Measurements from ENCODE around the gene PPARG.

- TF ChIP-seq, protein P1, sequence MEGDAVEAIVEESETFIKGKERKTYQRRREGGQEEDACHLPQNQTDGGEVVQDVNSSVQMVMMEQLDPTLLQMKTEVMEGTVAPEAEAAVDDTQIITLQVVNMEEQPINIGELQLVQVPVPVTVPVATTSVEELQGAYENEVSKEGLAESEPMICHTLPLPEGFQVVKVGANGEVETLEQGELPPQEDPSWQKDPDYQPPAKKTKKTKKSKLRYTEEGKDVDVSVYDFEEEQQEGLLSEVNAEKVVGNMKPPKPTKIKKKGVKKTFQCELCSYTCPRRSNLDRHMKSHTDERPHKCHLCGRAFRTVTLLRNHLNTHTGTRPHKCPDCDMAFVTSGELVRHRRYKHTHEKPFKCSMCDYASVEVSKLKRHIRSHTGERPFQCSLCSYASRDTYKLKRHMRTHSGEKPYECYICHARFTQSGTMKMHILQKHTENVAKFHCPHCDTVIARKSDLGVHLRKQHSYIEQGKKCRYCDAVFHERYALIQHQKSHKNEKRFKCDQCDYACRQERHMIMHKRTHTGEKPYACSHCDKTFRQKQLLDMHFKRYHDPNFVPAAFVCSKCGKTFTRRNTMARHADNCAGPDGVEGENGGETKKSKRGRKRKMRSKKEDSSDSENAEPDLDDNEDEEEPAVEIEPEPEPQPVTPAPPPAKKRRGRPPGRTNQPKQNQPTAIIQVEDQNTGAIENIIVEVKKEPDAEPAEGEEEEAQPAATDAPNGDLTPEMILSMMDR (CRISPR knock-in tag; IDR thresholded peaks at IDR 0.05): no peak
- TF ChIP-seq NR2C2 (CRISPR knock-in tag; IDR thresholded peaks at IDR 0.05; ENCODE audit: borderline replicate concordance): no peak
- TF ChIP-seq MAFK (conservative IDR thresholded peaks at IDR 0.05 in 1 of 2, IDR thresholded peaks at IDR 0.05 in 1 of 2; ENCODE audit: low read length in 2 of 2): no peak
- TF ChIP-seq HOXA3 (CRISPR knock-in tag; IDR thresholded peaks at IDR 0.05): no peak
- TF ChIP-seq HOXA7 (CRISPR knock-in tag; IDR thresholded peaks at IDR 0.05): no peak
- TF ChIP-seq ZNF530 (CRISPR knock-in tag; IDR thresholded peaks at IDR 0.05; ENCODE audit: low read depth): no peak
- no peak for TF ChIP-seq GABPA (IDR thresholded peaks at IDR 0.05; ENCODE audit: low read depth, low read length)
- TF ChIP-seq GABPA (CRISPR knock-in tag; IDR thresholded peaks at IDR 0.05; ENCODE audit: low read depth): no peak
- no peak for TF ChIP-seq KAT7 (CRISPR knock-in tag; IDR thresholded peaks at IDR 0.05; ENCODE audit: borderline replicate concordance)
- no peak for TF ChIP-seq POLR2A (IDR thresholded peaks at IDR 0.05; ENCODE audit: insufficient read depth in 1 of 2, low read depth in 2 of 2, low read length in 2 of 2)
- TF ChIP-seq ZNF724P (CRISPR knock-in tag; IDR thresholded peaks at IDR 0.05; ENCODE audit: borderline replicate concordance): no peak
- no peak for TF ChIP-seq EZH2 (conservative IDR thresholded peaks at IDR 0.05; ENCODE audit: low read depth, low read length)
- TF ChIP-seq NR2F2 (IDR thresholded peaks at IDR 0.05; ENCODE audit: borderline replicate concordance, low read depth): no peak
- TF ChIP-seq, protein P2, sequence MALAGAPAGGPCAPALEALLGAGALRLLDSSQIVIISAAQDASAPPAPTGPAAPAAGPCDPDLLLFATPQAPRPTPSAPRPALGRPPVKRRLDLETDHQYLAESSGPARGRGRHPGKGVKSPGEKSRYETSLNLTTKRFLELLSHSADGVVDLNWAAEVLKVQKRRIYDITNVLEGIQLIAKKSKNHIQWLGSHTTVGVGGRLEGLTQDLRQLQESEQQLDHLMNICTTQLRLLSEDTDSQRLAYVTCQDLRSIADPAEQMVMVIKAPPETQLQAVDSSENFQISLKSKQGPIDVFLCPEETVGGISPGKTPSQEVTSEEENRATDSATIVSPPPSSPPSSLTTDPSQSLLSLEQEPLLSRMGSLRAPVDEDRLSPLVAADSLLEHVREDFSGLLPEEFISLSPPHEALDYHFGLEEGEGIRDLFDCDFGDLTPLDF (CRISPR knock-in tag; IDR thresholded peaks at IDR 0.05): no peak
- TF ChIP-seq, protein P3, sequence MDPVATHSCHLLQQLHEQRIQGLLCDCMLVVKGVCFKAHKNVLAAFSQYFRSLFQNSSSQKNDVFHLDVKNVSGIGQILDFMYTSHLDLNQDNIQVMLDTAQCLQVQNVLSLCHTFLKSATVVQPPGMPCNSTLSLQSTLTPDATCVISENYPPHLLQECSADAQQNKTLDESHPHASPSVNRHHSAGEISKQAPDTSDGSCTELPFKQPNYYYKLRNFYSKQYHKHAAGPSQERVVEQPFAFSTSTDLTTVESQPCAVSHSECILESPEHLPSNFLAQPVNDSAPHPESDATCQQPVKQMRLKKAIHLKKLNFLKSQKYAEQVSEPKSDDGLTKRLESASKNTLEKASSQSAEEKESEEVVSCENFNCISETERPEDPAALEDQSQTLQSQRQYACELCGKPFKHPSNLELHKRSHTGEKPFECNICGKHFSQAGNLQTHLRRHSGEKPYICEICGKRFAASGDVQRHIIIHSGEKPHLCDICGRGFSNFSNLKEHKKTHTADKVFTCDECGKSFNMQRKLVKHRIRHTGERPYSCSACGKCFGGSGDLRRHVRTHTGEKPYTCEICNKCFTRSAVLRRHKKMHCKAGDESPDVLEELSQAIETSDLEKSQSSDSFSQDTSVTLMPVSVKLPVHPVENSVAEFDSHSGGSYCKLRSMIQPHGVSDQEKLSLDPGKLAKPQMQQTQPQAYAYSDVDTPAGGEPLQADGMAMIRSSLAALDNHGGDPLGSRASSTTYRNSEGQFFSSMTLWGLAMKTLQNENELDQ (CRISPR knock-in tag; IDR thresholded peaks at IDR 0.05; ENCODE audit: borderline replicate concordance): no peak
These were observed 179.4 kb downstream of the PPARG start for GRCh38 chr3:12468276-12468675.

All from HepG2 (cell line).